Body of pancreas (tissue), 4 donors: Measurements from ENCODE around the gene DGCR6L. TPM values are rescaled to one million over a fixed set of nuclear protein-coding genes. Genes with fewer than 3 reads are reported as not detected.
"Not testable (repeated sequence)": the region's sequence is repeated elsewhere in the genome, so short reads cannot be mapped to it uniquely, and the experiment has no call there.

ENCODE experiments used
- ATAC-seq: fragments of 150-250 bp; one replicate; pipeline ENCODE4 v1.9.1; 2016
- DNase-seq, 4 donors: peaks; one replicate each; pipeline ENCODE4 v3.0.0-alpha.2; 2019
- H3K27ac ChIP-seq, 4 donors: fragments of 200-600 bp; sonication (generic); 1 replicate in 3 of 4; 2 replicates in 1 of 4; pipeline versions ENCODE4 v1.5.1 to v1.6.1; 2016 to 2019; ENCODE audit warnings: mild to moderate bottlenecking in 1 of 4, mixed read lengths in 1 of 4, moderate library complexity in 1 of 4
- H3K27me3 ChIP-seq, 2 donors: fragments of 200-600 bp; sonication (generic); one replicate each; pipeline ENCODE4 v1.6.0; 2016; ENCODE audit warnings: mild to moderate bottlenecking in 1 of 2
- H3K36me3 ChIP-seq, 2 donors: fragments of 200-600 bp; sonication (generic); replicated peaks in 1 of 2; 2 replicates each; pipeline ENCODE4 v1.5.1; 2016; ENCODE audit warnings: low read depth in 2 of 2; ENCODE audit not compliant: insufficient read depth in 1 of 2
- H3K4me1 ChIP-seq: fragments of 200-600 bp; sonication (generic); one replicate; pipeline ENCODE4 v1.6.0; 2016
- H3K4me3 ChIP-seq, 2 donors: fragments of 200-600 bp; sonication (generic); 1 replicate in 1 of 2; 2 replicates in 1 of 2; pipeline ENCODE4 v1.5.1; 2016 to 2019
- H3K9me3 ChIP-seq, 3 donors: fragments of 200-600 bp; sonication (generic); 1 replicate in 2 of 3; 2 replicates in 1 of 3; pipeline ENCODE4 v1.5.1; 2016
- POLR2A ChIP-seq, 3 donors: fragments of 450-650 bp; IDR thresholded peaks; one replicate each; pipeline ENCODE4 v1.6.1; 2016; ENCODE audit warnings: antibody characterized with exemption in 3 of 3, mild to moderate bottlenecking in 2 of 3
- WGBS, 2 donors: methylation state at CpG; one replicate each; pipeline ENCODE4 v1.1.5; 2017; 5-methylcytosine and 5-hydroxymethylcytosine counted together
- intact Hi-C: fragments of 100-400 bp; cut with DNase I; formaldehyde crosslinking; loops from one replicate; pipeline ENCODE4 v1.15.1; 2023
- total RNA-seq, 2 donors: library from RNA; depleted of rRNA; stranded (reverse); fragments of >200 nt; gene quantifications; one replicate each; pipeline ENCODE4 v1.1.0, GENCODE V29; 2016
- TF ChIP-seq, protein P1 (sequence below), 7 experiments: fragments of 450-650 bp in 4 of 7; fragments of 200-600 bp in 3 of 7; sonication (generic) in 3 of 7; IDR thresholded peaks; one replicate each; pipeline ENCODE4 v1.5.1; 2016 to 2019; ENCODE audit warnings: antibody characterized with exemption in 7 of 7

The DGCR6L gene
- total RNA-seq, 2 donors from 2014 or later, result 24.4 to 52.4 TPM

DNA sequence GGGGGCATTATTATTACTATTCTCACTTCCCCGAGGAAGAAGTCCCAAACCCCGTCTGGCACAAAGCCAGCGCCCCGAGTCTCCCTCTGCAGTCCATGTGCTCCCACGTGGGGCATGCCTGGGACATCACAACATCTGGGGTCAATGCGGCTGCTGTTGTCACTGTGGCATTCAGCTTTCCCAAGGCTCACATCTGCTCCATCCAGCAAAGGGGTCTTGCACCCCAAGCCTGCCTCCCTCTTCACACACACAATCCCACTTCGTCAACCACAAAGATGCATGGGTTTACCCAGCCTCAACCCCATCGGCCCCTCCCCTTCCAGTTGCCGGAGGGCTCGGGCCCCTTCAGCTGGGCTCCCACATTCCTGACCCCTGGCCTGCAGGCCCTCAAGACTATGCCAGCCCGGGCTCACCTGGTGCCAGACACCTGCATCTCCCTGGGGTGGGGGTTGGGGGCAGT, 28.2 kb downstream of the DGCR6L start:
- DNase-seq (no peak), ATAC-seq (no peak)
- no peaks in the 10 kb centered on the region for H3K36me3 ChIP-seq
- H3K27ac ChIP-seq, result no peak overlapping the region
- TF ChIP-seq POLR2A (IDR thresholded peaks at IDR 0.05), result no peak
- TF ChIP-seq, protein P1, sequence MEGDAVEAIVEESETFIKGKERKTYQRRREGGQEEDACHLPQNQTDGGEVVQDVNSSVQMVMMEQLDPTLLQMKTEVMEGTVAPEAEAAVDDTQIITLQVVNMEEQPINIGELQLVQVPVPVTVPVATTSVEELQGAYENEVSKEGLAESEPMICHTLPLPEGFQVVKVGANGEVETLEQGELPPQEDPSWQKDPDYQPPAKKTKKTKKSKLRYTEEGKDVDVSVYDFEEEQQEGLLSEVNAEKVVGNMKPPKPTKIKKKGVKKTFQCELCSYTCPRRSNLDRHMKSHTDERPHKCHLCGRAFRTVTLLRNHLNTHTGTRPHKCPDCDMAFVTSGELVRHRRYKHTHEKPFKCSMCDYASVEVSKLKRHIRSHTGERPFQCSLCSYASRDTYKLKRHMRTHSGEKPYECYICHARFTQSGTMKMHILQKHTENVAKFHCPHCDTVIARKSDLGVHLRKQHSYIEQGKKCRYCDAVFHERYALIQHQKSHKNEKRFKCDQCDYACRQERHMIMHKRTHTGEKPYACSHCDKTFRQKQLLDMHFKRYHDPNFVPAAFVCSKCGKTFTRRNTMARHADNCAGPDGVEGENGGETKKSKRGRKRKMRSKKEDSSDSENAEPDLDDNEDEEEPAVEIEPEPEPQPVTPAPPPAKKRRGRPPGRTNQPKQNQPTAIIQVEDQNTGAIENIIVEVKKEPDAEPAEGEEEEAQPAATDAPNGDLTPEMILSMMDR (IDR thresholded peaks at IDR 0.05), result no peak
- H3K4me3 ChIP-seq, result no peak overlapping the region
- WGBS, 2 donors, result 48 to 71% methylated on average over 10 to 11 of the region's 11 CpGs
- intact Hi-C loops, result loop anchor here (10.0 kb wide), 1 partner anchor 317 kb away; no protein-coding TSS in a partner anchor
- H3K4me1 ChIP-seq, result no peaks in the 10 kb centered on the region
- H3K9me3 ChIP-seq, result no peaks in the 10 kb centered on the region
- no peaks in the 10 kb centered on the region for H3K27me3 ChIP-seq

DNA sequence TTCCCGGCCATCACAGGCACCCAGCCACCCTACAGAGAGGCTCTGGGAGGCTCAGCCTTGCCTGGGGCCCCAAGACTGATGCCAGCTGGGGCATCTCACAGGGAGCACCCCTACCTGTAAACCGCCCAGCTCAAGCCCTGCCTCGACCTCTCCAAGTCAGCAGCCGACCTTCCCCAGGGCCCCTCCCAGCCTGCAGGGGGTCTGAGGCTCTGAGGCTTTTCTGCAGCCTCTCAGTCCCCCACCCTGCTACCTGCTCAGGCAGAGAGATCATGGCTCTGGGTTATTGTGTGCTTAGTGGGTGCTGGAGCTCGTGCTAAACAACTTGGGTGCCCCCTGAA, 28.6 kb downstream of the DGCR6L start:
- whole genome bisulfite sequencing, 2 donors, result 59 to 80% methylated on average over 1 to 5 of the region's 5 CpGs

DNA sequence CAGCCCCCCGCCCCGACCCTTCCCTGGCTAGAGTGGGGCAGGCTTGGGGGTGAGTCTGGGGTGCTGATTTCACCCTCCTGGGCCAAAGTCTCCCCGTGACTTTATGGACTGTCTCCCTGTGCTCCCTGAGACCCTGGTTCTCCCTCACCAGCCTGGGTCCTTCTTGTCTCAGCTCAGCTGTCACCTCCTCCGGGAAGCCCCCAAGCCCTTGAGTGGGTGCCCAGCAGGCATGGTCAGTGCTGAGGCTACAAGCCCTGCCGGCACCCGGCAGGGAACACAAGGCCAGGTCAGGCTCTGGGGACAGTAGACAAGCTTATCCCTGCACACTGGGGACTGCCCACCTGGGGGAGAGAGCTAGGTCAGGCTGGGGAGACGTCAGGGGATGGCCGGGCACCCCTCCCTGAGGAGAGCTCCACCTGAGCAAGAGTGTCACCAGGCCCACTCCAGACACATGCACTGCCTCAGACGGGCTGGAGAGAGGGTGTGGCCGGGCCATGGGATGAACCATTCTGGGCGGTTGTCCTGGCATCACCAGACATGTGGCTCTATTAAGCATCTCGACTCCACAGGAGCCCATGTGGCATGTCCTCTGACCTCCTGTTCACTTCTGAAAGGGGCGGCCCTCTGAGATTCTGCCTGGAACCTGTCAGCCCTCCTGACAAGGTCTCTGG, 29.1 kb downstream of the DGCR6L start:
- Histone ChIP-seq H3K9me3 (no peaks in the 10 kb centered on the region), H3K27me3 (no peaks in the 10 kb centered on the region), H3K27ac (no peak overlapping the region), H3K4me3 (no peak overlapping the region), H3K36me3 (no peaks in the 10 kb centered on the region), H3K4me1 (no peaks in the 10 kb centered on the region)
- no peak for TF ChIP-seq POLR2A (IDR thresholded peaks at IDR 0.05)
- TF ChIP-seq, protein P1 (IDR thresholded peaks at IDR 0.05), result no peak
- intact Hi-C loops, result loop anchor here (10.0 kb wide), 1 partner anchor 316 kb away; no protein-coding TSS in a partner anchor
- WGBS, 2 donors, result 70 to 78% methylated on average over 3 to 13 of the region's 13 CpGs
- ATAC-seq, result no peak
- DNase-seq, result no peak

More for the DNA sequence above, 28.6 kb downstream of the DGCR6L start:
- no peaks in the 10 kb centered on the region for H3K4me1 ChIP-seq
- H3K27me3 ChIP-seq, result no peaks in the 10 kb centered on the region
- intact Hi-C loops, result loop anchor here (10.0 kb wide), 1 partner anchor 316 kb away; no protein-coding TSS in a partner anchor
- ATAC-seq (no peak), DNase-seq (no peak)
- TF ChIP-seq POLR2A (IDR thresholded peaks at IDR 0.05), result no peak
- TF ChIP-seq, protein P1 (IDR thresholded peaks at IDR 0.05), result no peak
- no peak overlapping the region for H3K27ac ChIP-seq
- no peak overlapping the region for H3K4me3 ChIP-seq
- H3K9me3 ChIP-seq, result no peaks in the 10 kb centered on the region
- no peaks in the 10 kb centered on the region for H3K36me3 ChIP-seq

DNA sequence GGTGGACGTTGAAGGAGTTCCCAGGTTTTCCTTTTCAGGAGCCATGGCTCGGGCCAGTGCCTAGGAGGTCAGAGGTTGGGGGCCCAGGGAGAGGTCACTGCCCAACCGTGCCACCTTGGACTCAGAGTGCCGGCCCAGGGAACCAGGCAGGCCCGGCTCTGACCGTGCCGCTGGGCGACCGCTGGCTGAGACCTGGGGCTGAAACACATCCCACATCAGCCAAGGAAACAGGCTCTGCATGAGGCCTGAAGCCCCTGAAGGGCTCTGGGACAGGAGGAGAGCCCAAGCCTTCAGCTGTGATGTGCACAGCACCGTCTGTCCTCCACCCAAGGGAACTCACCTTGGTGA, 29.8 kb downstream of the DGCR6L start:
- Histone ChIP-seq H3K36me3 (no peaks in the 10 kb centered on the region), H3K27ac (no peak overlapping the region), H3K4me3 (no peak overlapping the region), H3K4me1 (no peaks in the 10 kb centered on the region), H3K27me3 (no peaks in the 10 kb centered on the region), H3K9me3 (no peaks in the 10 kb centered on the region)
- ATAC-seq (no peak), DNase-seq (no peak)
- intact Hi-C loops, result loop anchor here (10.0 kb wide), 1 partner anchor 315 kb away; no protein-coding TSS in a partner anchor
- TF ChIP-seq POLR2A (IDR thresholded peaks at IDR 0.05), result no peak
- TF ChIP-seq, protein P1 (IDR thresholded peaks at IDR 0.05), result no peak
- WGBS, 2 donors, result 46 to 85% methylated on average over 2 to 10 of the region's 10 CpGs

DNA sequence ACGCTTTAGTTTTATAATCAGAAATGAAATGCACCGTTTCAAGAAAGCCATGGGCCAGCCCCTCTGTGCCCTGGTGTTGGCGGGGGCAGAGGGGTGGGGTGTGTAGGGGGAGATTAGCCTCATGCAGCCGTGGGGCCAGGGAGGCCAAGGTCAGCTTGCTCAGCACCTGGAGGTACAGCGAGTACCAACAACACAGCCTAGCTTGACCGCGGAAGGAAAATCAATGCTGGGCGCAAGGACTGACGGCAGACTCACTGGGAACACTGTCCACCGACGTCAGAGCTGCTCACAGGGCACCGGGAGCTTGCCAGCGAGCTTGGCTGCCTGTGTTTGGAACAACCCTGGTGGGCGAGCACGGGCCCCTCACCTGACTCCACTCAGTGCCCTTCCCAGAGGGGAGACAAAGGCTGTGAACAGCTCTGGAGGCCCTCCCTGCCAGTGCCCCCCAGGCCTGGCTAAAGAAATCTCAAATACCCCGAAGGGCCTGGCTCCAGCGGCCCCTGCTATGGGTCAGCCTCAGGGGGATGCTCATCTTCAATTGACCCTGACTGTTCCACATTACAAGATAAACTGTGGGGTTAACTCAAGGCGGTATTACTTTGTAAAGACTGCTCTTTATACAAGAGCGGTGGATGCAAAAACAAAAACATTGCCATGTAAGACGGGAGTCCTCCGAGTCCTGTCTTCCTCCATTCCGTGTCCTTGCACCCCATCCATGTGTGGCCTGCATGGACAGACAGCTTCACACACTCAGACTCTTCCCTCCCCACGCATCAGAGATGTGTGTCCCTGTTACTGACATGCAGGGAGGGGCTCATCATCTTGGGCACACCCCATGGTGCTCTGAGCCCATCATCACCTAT, 30.4 kb downstream of the DGCR6L start:
- H3K27me3 ChIP-seq, H3K36me3 ChIP-seq, H3K4me1 ChIP-seq, H3K4me3 ChIP-seq, H3K27ac ChIP-seq, ATAC-seq, H3K9me3 ChIP-seq: not testable (repeated sequence)
- WGBS, 2 donors, result 62 to 66% methylated on average over 10 to 17 of the region's 23 CpGs
- intact Hi-C loops, result loop anchor here (10.0 kb wide), 1 partner anchor 315 kb away; no protein-coding TSS in a partner anchor
- DNase-seq, result peak in 1 of 4 donors; percentile 33

DNA sequence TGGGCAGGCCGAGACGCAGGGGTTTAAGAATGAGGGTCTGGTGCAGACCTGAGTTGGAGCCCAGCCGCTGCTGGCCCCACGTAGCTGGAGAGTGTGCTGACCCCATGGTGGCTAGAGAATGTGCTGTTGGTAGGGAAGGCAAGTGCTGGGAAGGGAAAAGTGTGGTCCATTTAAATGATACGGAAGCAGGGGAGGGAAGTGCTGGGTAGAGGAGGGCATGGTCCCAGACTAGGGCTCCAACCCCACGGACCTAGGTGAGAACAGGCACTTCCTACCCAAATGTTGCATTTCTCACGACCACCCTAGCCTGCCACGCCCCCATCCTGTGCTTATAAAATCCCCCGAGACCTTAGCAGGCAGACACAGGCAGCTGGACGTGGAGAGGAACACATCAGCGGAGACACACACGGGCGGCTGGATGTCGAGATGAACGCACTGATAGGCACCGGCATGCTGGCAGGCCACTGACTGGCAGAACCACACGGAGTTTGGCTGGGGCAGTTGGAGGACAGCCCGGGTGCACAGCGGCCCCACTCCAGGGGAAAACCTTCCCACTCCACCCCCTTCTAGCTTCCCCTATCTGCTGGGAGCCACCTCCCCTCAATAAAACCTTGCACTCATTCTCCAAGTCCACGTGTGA, 33.0 kb downstream of the DGCR6L start:
- WGBS, 2 donors, result 52 to 57% methylated on average over 12 of the region's 20 CpGs
- DNase-seq, result not testable (repeated sequence)

DNA sequence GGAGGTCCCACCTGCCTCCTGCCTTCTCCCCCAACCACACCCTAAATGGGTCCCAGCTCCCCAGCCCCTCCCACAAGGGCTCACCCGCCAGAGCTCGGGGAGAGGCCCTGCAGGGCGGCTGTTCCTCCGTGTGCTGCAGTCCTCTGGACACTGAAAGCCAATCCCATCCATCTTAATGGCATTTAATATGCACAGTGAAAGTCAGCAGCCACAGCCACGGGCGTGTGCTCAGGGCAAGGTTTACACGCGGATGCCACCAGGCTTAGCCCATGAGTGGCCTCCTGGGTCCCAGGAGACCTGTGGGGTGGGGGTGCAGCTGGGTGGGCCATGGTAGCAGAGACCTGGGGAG, 33.6 kb downstream of the DGCR6L start:
- H3K27ac ChIP-seq, DNase-seq, H3K36me3 ChIP-seq, ATAC-seq, H3K4me1 ChIP-seq, H3K4me3 ChIP-seq, H3K9me3 ChIP-seq, H3K27me3 ChIP-seq, intact Hi-C loops: not testable (repeated sequence)
- WGBS, 2 donors, result 8 to 14% methylated on average over 8 of the region's 8 CpGs

More for the DNA sequence above, 33.0 kb downstream of the DGCR6L start:
- H3K36me3 ChIP-seq, H3K27ac ChIP-seq, H3K9me3 ChIP-seq, ATAC-seq, H3K4me1 ChIP-seq, H3K4me3 ChIP-seq, H3K27me3 ChIP-seq, intact Hi-C loops: not testable (repeated sequence)
